AG10803 (cell line): ENCODE results near the gene COQ8A.

Experiments used
- DNase-seq: peaks from one replicate; pipeline ENCODE4 v3.0.0; 2010; ENCODE audit warnings: low read depth
- H3K4me3 ChIP-seq: 2 replicates; pipeline ENCODE4 v1.5.1; 2011; ENCODE audit warnings: mild to moderate bottlenecking, low read length, control low read depth
- CTCF ChIP-seq: conservative IDR thresholded peaks from 2 replicates; pipeline ENCODE4 v1.5.1; 2011; ENCODE audit warnings: mild to moderate bottlenecking, low read length, control low read depth, inconsistent platforms

The COQ8A gene

GRCh38 chr1:226972931-226973330, 32.8 kb downstream of the COQ8A start:
- H3K4me3 ChIP-seq = no peak overlapping the region
- no peak for TF ChIP-seq CTCF
- DNase-seq = no peak

- H3K4me3 ChIP-seq = no peak overlapping the region
- no peak for TF ChIP-seq CTCF
- peak; percentile 43 for DNase-seq
Measured at GRCh38 chr1:226973371-226973897, 33.3 kb downstream of the COQ8A start.

GRCh38 chr1:226973898-226974543, 33.9 kb downstream of the COQ8A start:
- peak; percentile 58 for DNase-seq
- 0 out of 2 replicates have a peak, but pooled peaks have one; percentile 10 for TF ChIP-seq CTCF
- no peak overlapping the region for H3K4me3 ChIP-seq

- H3K4me3 ChIP-seq = no peak overlapping the region
- DNase-seq = no peak
- TF ChIP-seq CTCF = no peak
Measured at GRCh38 chr1:226974544-226975258, 34.6 kb downstream of the COQ8A start.

- TF ChIP-seq CTCF = no peak
- H3K4me3 ChIP-seq = no peak overlapping the region
- DNase-seq = no peak
Measured at GRCh38 chr1:226975259-226976250, 35.5 kb downstream of the COQ8A start.

GRCh38 chr1:226976276-226976977, 36.3 kb downstream of the COQ8A start:
- TF ChIP-seq CTCF = no peak
- no peak for DNase-seq
- no peak overlapping the region for H3K4me3 ChIP-seq
